ENCODE results near the gene TMIGD1.

Gene TMIGD1

DNA sequence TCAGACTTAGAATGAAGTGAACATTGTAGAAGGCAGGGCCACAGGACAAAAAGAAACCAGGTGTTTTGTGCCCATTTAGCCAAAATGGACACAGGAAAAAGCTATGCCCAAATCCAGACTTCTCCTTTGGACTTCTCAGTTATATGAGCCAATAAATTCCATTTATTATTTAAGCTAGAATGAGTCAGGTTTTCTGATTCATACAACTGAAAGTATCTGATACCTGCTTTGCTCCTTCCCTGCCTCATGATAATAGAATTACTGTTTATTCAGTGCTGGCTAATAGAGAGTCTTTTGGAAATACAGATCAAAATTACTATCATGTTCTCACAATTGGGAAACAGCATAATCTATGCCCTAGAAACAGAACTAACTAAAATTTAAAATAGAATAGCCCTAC is 36.1 kb upstream of the TMIGD1 start:
- Histone ChIP-seq H3K36me3 (ENCODE audit: control insufficient read depth, low read length) (no peaks in the 10 kb centered on the region), H3K9me3 (ENCODE audit: control insufficient read depth, insufficient read depth, low read length) (no peaks in the 10 kb centered on the region), H3K9me2 (replicated peaks; ENCODE audit: control insufficient read depth, low read length) (no peaks in the 10 kb centered on the region), H3K27me3 (ENCODE audit: control insufficient read depth, low read length) (peaks cover 16% of the 10 kb centered on the region; the same call in 1 of the 2 replicates), H3K4me1 (ENCODE audit: control insufficient read depth, low read length) (no peaks in the 10 kb centered on the region), H3K27ac (ENCODE audit: low read depth, low read length) (no peak overlapping the region), H3K4me3 (ENCODE audit: low read length) (no peak overlapping the region), H3K79me2 (ENCODE audit: control insufficient read depth, low read length) (no peaks in the 10 kb centered on the region), H4K20me1 (ENCODE audit: control insufficient read depth, insufficient read depth, low read depth, low read length) (no peaks in the 10 kb centered on the region), H3F3A (ENCODE audit: control insufficient read depth, insufficient read depth) (no peaks in the 10 kb centered on the region), H3K4me2 (ENCODE audit: low read length) (no peak overlapping the region)
- TF ChIP-seq, protein P1, sequence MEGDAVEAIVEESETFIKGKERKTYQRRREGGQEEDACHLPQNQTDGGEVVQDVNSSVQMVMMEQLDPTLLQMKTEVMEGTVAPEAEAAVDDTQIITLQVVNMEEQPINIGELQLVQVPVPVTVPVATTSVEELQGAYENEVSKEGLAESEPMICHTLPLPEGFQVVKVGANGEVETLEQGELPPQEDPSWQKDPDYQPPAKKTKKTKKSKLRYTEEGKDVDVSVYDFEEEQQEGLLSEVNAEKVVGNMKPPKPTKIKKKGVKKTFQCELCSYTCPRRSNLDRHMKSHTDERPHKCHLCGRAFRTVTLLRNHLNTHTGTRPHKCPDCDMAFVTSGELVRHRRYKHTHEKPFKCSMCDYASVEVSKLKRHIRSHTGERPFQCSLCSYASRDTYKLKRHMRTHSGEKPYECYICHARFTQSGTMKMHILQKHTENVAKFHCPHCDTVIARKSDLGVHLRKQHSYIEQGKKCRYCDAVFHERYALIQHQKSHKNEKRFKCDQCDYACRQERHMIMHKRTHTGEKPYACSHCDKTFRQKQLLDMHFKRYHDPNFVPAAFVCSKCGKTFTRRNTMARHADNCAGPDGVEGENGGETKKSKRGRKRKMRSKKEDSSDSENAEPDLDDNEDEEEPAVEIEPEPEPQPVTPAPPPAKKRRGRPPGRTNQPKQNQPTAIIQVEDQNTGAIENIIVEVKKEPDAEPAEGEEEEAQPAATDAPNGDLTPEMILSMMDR (IDR thresholded peaks at IDR 0.05; ENCODE audit: low read depth, low read length, poor library complexity, severe bottlenecking), result no peak
- TF ChIP-seq EZH2phosphoT487 (IDR thresholded peaks at IDR 0.05; ENCODE audit: borderline replicate concordance, low read length), result no peak

DNA sequence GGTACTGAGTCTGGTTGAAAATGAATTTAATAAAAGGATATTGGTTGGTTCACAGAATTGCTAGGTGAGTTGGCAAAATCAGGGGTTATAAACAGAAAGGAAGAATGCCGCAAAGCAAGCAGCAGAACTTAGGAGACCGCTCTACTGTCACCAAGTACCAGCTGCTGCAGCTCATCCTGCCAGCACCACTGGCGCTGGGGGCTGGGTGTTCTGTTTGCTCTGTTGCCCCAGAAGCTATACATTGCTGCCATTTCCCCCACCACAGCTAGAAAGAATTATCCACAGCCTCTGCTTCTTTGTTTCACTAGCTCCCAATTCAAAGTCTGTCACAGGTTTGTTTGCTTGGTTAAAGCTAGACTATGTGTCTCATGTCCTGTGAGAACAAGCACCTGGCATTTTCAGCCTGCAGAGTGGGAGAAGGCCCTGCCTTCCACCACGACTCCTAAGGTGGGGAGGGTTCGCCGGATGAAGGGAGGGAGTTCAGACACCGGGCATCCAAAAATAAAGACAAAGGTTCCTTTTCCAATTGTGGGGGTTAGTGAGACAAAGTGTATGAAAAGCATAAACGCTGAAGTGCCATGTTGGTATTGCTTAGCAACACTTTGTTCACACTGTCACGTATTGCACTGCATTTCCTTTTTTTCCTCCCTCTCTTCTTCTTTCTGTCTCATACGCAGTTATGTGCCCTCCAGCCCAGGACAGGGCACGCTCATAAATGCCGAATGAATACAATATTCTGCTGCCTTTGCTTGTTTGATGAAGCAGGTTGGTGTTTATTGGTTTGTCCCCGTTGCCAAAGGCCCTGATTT is 35.3 kb upstream of the TMIGD1 start:
- TF ChIP-seq, protein P1 (IDR thresholded peaks at IDR 0.05; ENCODE audit: low read depth, low read length, poor library complexity, severe bottlenecking), result no peak
- no peak for TF ChIP-seq EZH2phosphoT487 (IDR thresholded peaks at IDR 0.05; ENCODE audit: borderline replicate concordance, low read length)
- H3K9me3 ChIP-seq (ENCODE audit: control insufficient read depth, insufficient read depth, low read length), result no peaks in the 10 kb centered on the region
- H3K36me3 ChIP-seq (ENCODE audit: control insufficient read depth, low read length), result no peaks in the 10 kb centered on the region
- H3K27ac ChIP-seq (ENCODE audit: low read depth, low read length), result no peak overlapping the region
- H3K9me2 ChIP-seq (replicated peaks; ENCODE audit: control insufficient read depth, low read length), result no peaks in the 10 kb centered on the region
- H3K27me3 ChIP-seq (ENCODE audit: control insufficient read depth, low read length), result peaks cover 12% of the 10 kb centered on the region; the same call in 1 of the 2 replicates
- H3K4me1 ChIP-seq (ENCODE audit: control insufficient read depth, low read length), result peaks cover 1% of the 10 kb centered on the region
- no peaks in the 10 kb centered on the region for H4K20me1 ChIP-seq (ENCODE audit: control insufficient read depth, insufficient read depth, low read depth, low read length)
- H3K4me3 ChIP-seq (ENCODE audit: low read length), result no peak overlapping the region
- no peak overlapping the region for H3K4me2 ChIP-seq (ENCODE audit: low read length)
- H3F3A ChIP-seq (ENCODE audit: control insufficient read depth, insufficient read depth), result no peaks in the 10 kb centered on the region
- H3K79me2 ChIP-seq (ENCODE audit: control insufficient read depth, low read length), result no peaks in the 10 kb centered on the region

DNA sequence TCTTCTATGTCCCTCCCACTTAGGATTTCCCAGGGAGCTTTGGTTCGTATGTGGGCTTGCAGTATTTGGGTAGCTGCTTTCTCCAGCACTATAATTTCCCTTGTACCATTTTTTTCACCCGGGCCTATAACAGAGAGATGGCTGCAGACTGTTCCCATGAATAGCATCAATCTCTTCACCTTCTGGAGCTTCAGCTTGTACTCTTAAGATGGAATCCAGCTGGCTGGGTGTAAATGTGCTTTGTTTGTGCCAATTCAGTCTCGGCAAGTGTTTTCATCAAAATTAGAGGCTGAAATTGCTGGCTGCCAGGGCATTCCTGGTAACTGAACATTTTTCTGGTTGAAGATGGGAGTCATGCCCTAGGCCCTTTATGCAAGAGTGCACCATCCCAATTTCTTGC is 32.7 kb upstream of the TMIGD1 start:
- TF ChIP-seq, protein P1 (IDR thresholded peaks at IDR 0.05; ENCODE audit: low read depth, low read length, poor library complexity, severe bottlenecking), result no peak
- Histone ChIP-seq H3K9me2 (replicated peaks; ENCODE audit: control insufficient read depth, low read length) (no peaks in the 10 kb centered on the region), H3K4me3 (ENCODE audit: low read length) (no peak overlapping the region)

More for the DNA sequence above, 32.7 kb upstream of the TMIGD1 start:
- no peaks in the 10 kb centered on the region for H3K36me3 ChIP-seq (ENCODE audit: control insufficient read depth, low read length)
- no peaks in the 10 kb centered on the region for H3F3A ChIP-seq (ENCODE audit: control insufficient read depth, insufficient read depth)
- no peak overlapping the region for H3K27ac ChIP-seq (ENCODE audit: low read depth, low read length)
- peaks cover 10% of the 10 kb centered on the region; the same call in 1 of the 2 replicates for H3K27me3 ChIP-seq (ENCODE audit: control insufficient read depth, low read length)
- peaks cover 11% of the 10 kb centered on the region for H3K4me1 ChIP-seq (ENCODE audit: control insufficient read depth, low read length)
- no peak overlapping the region for H3K4me2 ChIP-seq (ENCODE audit: low read length)
- no peaks in the 10 kb centered on the region for H3K79me2 ChIP-seq (ENCODE audit: control insufficient read depth, low read length)
- H3K9me3 ChIP-seq (ENCODE audit: control insufficient read depth, insufficient read depth, low read length), result peaks cover 6% of the 10 kb centered on the region; the same call in 1 of the 2 replicates
- H4K20me1 ChIP-seq (ENCODE audit: control insufficient read depth, insufficient read depth, low read depth, low read length), result no peaks in the 10 kb centered on the region
